DOHH2 (cell line): ENCODE results near the gene SYT3.
A peak's percentile ranks its signal among the peaks of the same experiment; 100 is the strongest.

Experiments
- H3F3A ChIP-seq: fragments of 200-600 bp; sonication (generic), shearing (Covaris generic); 2 replicates; pipeline ENCODE4 v1.6.0; 2016; ENCODE audit warnings: antibody characterized with exemption, mild to moderate bottlenecking; ENCODE audit not compliant: control insufficient read depth, insufficient read depth
- H3K27ac ChIP-seq: fragments of 200-600 bp; sonication (generic); 2 replicates; pipeline ENCODE4 v1.5.1; 2014; ENCODE audit warnings: low read depth, mild to moderate bottlenecking, low read length, moderate library complexity
- H3K27me3 ChIP-seq: fragments of 200-600 bp; sonication (generic); 2 replicates; pipeline ENCODE4 v1.6.1; 2014; ENCODE audit warnings: mild to moderate bottlenecking, low read length, mixed read lengths; ENCODE audit not compliant: control insufficient read depth
- H3K36me3 ChIP-seq: fragments of 200-600 bp; sonication (generic); 2 replicates; pipeline ENCODE4 v1.6.1; 2014; ENCODE audit warnings: mild to moderate bottlenecking, low read length, moderate library complexity, mixed read lengths; ENCODE audit not compliant: control insufficient read depth
- H3K4me1 ChIP-seq: fragments of 200-600 bp; sonication (generic); 2 replicates; pipeline ENCODE4 v1.6.1; 2014; ENCODE audit warnings: mild to moderate bottlenecking, low read length, mixed read lengths; ENCODE audit not compliant: control insufficient read depth
- H3K4me2 ChIP-seq: fragments of 200-600 bp; sonication (generic); 2 replicates; pipeline ENCODE4 v1.6.0; 2014; ENCODE audit warnings: mild to moderate bottlenecking, low read length, moderate library complexity
- H3K4me3 ChIP-seq: fragments of 200-600 bp; sonication (generic); 2 replicates; pipeline ENCODE4 v1.5.1; 2014; ENCODE audit warnings: mild to moderate bottlenecking, low read length, mixed read lengths
- H3K79me2 ChIP-seq: fragments of 200-600 bp; sonication (generic); 2 replicates; pipeline ENCODE4 v1.6.1; 2014; ENCODE audit warnings: mild to moderate bottlenecking, low read length, mixed read lengths; ENCODE audit not compliant: control insufficient read depth
- H3K9me2 ChIP-seq: fragments of 200-600 bp; sonication (generic); replicated peaks from 2 replicates; pipeline ENCODE4 v1.6.1; 2014; ENCODE audit warnings: mild to moderate bottlenecking, low read length, mixed read lengths; ENCODE audit not compliant: control insufficient read depth
- H3K9me3 ChIP-seq: fragments of 200-600 bp; sonication (generic); 2 replicates; pipeline ENCODE4 v1.6.1; 2014; ENCODE audit warnings: antibody characterized with exemption, low read length, mixed read lengths; ENCODE audit not compliant: control insufficient read depth, insufficient read depth
- H4K20me1 ChIP-seq: fragments of 200-600 bp; sonication (generic); 2 replicates; pipeline ENCODE4 v1.6.0; 2014; ENCODE audit warnings: low read depth, mild to moderate bottlenecking, antibody characterized with exemption, low read length, moderate library complexity; ENCODE audit not compliant: control insufficient read depth, insufficient read depth
- CTCF ChIP-seq: fragments of 200-600 bp; sonication (generic); IDR thresholded peaks from one replicate; pipeline ENCODE4 v1.5.1; 2014; ENCODE audit warnings: antibody characterized with exemption, mild to moderate bottlenecking, low read depth, low read length; ENCODE audit not compliant: poor library complexity, severe bottlenecking
- EZH2phosphoT487 ChIP-seq: fragments of 200-600 bp; sonication (generic); IDR thresholded peaks from 2 replicates; pipeline ENCODE4 v1.6.1; 2017; ENCODE audit warnings: borderline replicate concordance, mild to moderate bottlenecking, antibody characterized with exemption, low read length, moderate library complexity, mixed read lengths

The SYT3 gene

GRCh38 chr19:50664204-50664603, 24.5 kb upstream of the SYT3 start:
- no peak overlapping the region for H3K4me2 ChIP-seq
- no peaks in the 10 kb centered on the region for H4K20me1 ChIP-seq
- no peaks in the 10 kb centered on the region for H3K36me3 ChIP-seq
- H3F3A ChIP-seq = no peaks in the 10 kb centered on the region; the same call in 1 of the 2 replicates
- H3K79me2 ChIP-seq = no peaks in the 10 kb centered on the region
- H3K9me3 ChIP-seq = no peaks in the 10 kb centered on the region
- no peak overlapping the region for H3K27ac ChIP-seq
- no peaks in the 10 kb centered on the region for H3K9me2 ChIP-seq
- no peak overlapping the region for H3K4me3 ChIP-seq
- H3K4me1 ChIP-seq = 0 out of 2 replicates have a peak, but pooled peaks cover 2% of the 10 kb centered on the region
- TF ChIP-seq CTCF (no peak), EZH2phosphoT487 (no peak)
- no peaks in the 10 kb centered on the region for H3K27me3 ChIP-seq

GRCh38 chr19:50663482-50663790, 23.8 kb upstream of the SYT3 start:
- Histone ChIP-seq H4K20me1 (no peaks in the 10 kb centered on the region), H3F3A (no peaks in the 10 kb centered on the region; the same call in 1 of the 2 replicates), H3K27ac (no peak overlapping the region), H3K4me1 (0 out of 2 replicates have a peak, but pooled peaks cover 2% of the 10 kb centered on the region), H3K4me2 (no peak overlapping the region), H3K9me2 (no peaks in the 10 kb centered on the region), H3K4me3 (no peak overlapping the region), H3K79me2 (no peaks in the 10 kb centered on the region), H3K36me3 (no peaks in the 10 kb centered on the region), H3K27me3 (no peaks in the 10 kb centered on the region), H3K9me3 (peaks cover 4% of the 10 kb centered on the region; the same call in 1 of the 2 replicates)
- TF ChIP-seq CTCF = peak; percentile 11
- no peak for TF ChIP-seq EZH2phosphoT487

- H3F3A ChIP-seq = no peaks in the 10 kb centered on the region; the same call in 1 of the 2 replicates
- no peaks in the 10 kb centered on the region for H3K27me3 ChIP-seq
- no peaks in the 10 kb centered on the region for H3K9me2 ChIP-seq
- H3K36me3 ChIP-seq = no peaks in the 10 kb centered on the region
- no peaks in the 10 kb centered on the region for H3K79me2 ChIP-seq
- TF ChIP-seq CTCF = no peak
- no peak for TF ChIP-seq EZH2phosphoT487
- H3K9me3 ChIP-seq = peaks cover 4% of the 10 kb centered on the region; the same call in 1 of the 2 replicates
- no peaks in the 10 kb centered on the region for H4K20me1 ChIP-seq
- H3K4me1 ChIP-seq = 0 out of 2 replicates have a peak, but pooled peaks cover 2% of the 10 kb centered on the region
- no peak overlapping the region for H3K4me2 ChIP-seq
- no peak overlapping the region for H3K4me3 ChIP-seq
- no peak overlapping the region for H3K27ac ChIP-seq
These were observed 23.2 kb upstream of the SYT3 start for GRCh38 chr19:50662651-50663481.
